ENCODE results near the gene OSBPL7.

- TF ChIP-seq CTCF (IDR thresholded peaks at IDR 0.05; ENCODE audit: low read depth, low read length, poor library complexity, severe bottlenecking) (no peak), EZH2phosphoT487 (IDR thresholded peaks at IDR 0.05; ENCODE audit: borderline replicate concordance, low read length) (no peak)
These were observed 29.1 kb downstream of the OSBPL7 start for GRCh38 chr17:47792457-47792856.

All from DOHH2 (cell line).